ENCODE results near the gene INTS13.
"Not testable (repeated sequence)": the region's sequence is repeated elsewhere in the genome, so short reads cannot be mapped to it uniquely, and the experiment has no call there.

The INTS13 gene

GRCh38 chr12:26971963-26972362 is 34.2 kb upstream of the INTS13 start:
- no peaks in the 10 kb centered on the region for H3K27me3 Mint-ChIP-seq (ENCODE audit: low read depth)
- TF ChIP-seq, protein P1, sequence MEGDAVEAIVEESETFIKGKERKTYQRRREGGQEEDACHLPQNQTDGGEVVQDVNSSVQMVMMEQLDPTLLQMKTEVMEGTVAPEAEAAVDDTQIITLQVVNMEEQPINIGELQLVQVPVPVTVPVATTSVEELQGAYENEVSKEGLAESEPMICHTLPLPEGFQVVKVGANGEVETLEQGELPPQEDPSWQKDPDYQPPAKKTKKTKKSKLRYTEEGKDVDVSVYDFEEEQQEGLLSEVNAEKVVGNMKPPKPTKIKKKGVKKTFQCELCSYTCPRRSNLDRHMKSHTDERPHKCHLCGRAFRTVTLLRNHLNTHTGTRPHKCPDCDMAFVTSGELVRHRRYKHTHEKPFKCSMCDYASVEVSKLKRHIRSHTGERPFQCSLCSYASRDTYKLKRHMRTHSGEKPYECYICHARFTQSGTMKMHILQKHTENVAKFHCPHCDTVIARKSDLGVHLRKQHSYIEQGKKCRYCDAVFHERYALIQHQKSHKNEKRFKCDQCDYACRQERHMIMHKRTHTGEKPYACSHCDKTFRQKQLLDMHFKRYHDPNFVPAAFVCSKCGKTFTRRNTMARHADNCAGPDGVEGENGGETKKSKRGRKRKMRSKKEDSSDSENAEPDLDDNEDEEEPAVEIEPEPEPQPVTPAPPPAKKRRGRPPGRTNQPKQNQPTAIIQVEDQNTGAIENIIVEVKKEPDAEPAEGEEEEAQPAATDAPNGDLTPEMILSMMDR (IDR thresholded peaks at IDR 0.05; ENCODE audit: unreplicated experiment in 3 of 3) = no peak
- H3K36me3 Mint-ChIP-seq (ENCODE audit: low read depth) = peaks cover 47% of the 10 kb centered on the region
- no peak overlapping the region for H3K27ac Mint-ChIP-seq
- no peaks in the 10 kb centered on the region for H3K9me3 Mint-ChIP-seq
- no peaks in the 10 kb centered on the region for H3K4me1 Mint-ChIP-seq
- H3K4me3 Mint-ChIP-seq = no peak overlapping the region

GRCh38 chr12:26970136-26970535 is 32.4 kb upstream of the INTS13 start:
- H3K4me3 Mint-ChIP-seq = no peak overlapping the region
- H3K4me1 Mint-ChIP-seq = no peaks in the 10 kb centered on the region
- H3K27me3 Mint-ChIP-seq (ENCODE audit: low read depth) = no peaks in the 10 kb centered on the region
- peaks cover 44% of the 10 kb centered on the region for H3K36me3 Mint-ChIP-seq (ENCODE audit: low read depth)
- H3K27ac Mint-ChIP-seq = no peak overlapping the region
- TF ChIP-seq, protein P1 (IDR thresholded peaks at IDR 0.05; ENCODE audit: unreplicated experiment in 3 of 3) = no peak
- H3K9me3 Mint-ChIP-seq = no peaks in the 10 kb centered on the region

GRCh38 chr12:26966842-26967241 is 29.1 kb upstream of the INTS13 start:
- H3K27me3 Mint-ChIP-seq (ENCODE audit: low read depth) = no peaks in the 10 kb centered on the region
- peaks cover 46% of the 10 kb centered on the region for H3K36me3 Mint-ChIP-seq (ENCODE audit: low read depth)
- TF ChIP-seq, protein P1 (IDR thresholded peaks at IDR 0.05; ENCODE audit: unreplicated experiment in 3 of 3) = no peak
- no peaks in the 10 kb centered on the region for H3K4me1 Mint-ChIP-seq
- H3K27ac Mint-ChIP-seq = no peak overlapping the region
- no peaks in the 10 kb centered on the region for H3K9me3 Mint-ChIP-seq
- no peak overlapping the region for H3K4me3 Mint-ChIP-seq

DNA sequence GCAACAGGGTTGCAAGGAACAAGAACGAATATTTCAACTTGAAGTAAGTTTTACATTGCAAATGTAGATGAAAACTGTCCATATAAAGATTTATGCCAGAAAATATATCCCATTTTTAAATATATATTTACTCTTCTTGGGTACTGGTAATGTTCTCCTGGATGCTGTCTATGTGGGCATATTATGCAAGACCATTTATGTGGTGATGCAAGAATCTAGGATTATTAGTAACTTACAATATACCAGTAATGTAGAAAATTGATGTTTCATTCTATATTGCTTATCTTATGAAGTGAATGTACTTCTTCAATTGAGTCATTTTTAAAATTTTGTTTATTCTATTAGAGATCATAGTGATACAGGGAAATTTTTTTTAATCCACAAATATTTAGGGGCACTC is 25.6 kb upstream of the INTS13 start:
- Mint-ChIP-seq H3K4me1 (no peaks in the 10 kb centered on the region), H3K27ac (no peak overlapping the region), H3K36me3 (ENCODE audit: low read depth) (peaks cover 45% of the 10 kb centered on the region), H3K9me3 (no peaks in the 10 kb centered on the region), H3K4me3 (no peak overlapping the region), H3K27me3 (ENCODE audit: low read depth) (no peaks in the 10 kb centered on the region)
- TF ChIP-seq, protein P1 (IDR thresholded peaks at IDR 0.05; ENCODE audit: unreplicated experiment in 3 of 3) = no peak

DNA sequence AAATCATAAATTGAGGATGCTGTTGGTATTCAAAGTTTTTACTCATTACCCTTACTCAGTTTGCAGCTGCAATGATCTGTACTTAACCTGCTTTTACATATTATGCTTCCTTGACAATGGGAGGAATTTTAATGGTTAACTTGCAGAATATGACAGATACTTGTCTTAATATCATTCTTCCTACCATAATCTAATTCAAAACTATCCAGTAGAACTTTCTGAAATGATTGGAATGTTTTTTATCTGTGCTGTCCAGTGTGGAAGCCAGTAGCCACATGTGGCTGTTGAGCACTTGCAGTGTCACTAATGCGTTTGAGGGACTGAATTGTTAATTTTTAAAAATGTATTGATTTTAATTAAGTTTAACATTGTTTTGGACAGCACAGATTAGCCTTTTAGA is 24.0 kb upstream of the INTS13 start:
- TF ChIP-seq, protein P1 (IDR thresholded peaks at IDR 0.05; ENCODE audit: unreplicated experiment in 3 of 3) = no peak
- H3K27ac Mint-ChIP-seq = peak overlapping the region in 1 of 3 experiments; percentile 58
- no peaks in the 10 kb centered on the region for H3K9me3 Mint-ChIP-seq
- no peaks in the 10 kb centered on the region for H3K4me1 Mint-ChIP-seq
- H3K27me3 Mint-ChIP-seq (ENCODE audit: low read depth) = no peaks in the 10 kb centered on the region
- H3K36me3 Mint-ChIP-seq (ENCODE audit: low read depth) = peaks cover 44% of the 10 kb centered on the region
- H3K4me3 Mint-ChIP-seq = no peak overlapping the region

DNA sequence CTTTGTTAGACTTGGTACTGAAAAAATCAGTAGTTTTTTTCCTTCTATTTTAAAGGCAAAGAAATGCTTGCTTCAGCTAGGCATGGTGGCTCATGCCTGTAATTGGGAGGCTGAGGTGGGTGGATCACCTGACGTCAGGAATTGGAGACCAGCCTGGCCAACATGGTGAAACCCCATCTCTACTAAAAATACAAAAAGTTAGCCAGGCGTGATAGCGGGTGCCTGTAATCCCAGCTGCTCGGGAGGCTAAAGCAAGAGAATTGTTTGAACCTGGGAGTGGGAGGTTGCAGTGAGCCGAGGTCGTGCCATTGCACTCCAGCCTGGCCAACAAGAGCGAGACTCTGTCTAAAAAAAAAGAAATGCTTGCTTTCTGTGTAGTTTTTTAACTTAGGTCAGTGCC is 23.6 kb upstream of the INTS13 start:
- not testable (repeated sequence) for H3K27me3 Mint-ChIP-seq (ENCODE audit: low read depth); H3K4me3 Mint-ChIP-seq; H3K9me3 Mint-ChIP-seq; H3K4me1 Mint-ChIP-seq
- peak overlapping the region in 1 of 3 experiments; percentile 58 for H3K27ac Mint-ChIP-seq
- peaks cover 44% of the 10 kb centered on the region for H3K36me3 Mint-ChIP-seq (ENCODE audit: low read depth)
